Gastroesophageal sphincter (tissue), 3 donors: ENCODE data around the gene AMPD3.

Experiments
- EP300 ChIP-seq: sonication (generic); formaldehyde crosslinking; IDR thresholded peaks from one replicate; pipeline ENCODE4 v1.6.1; 2017; ENCODE audit warnings: antibody characterized with exemption, mild to moderate bottlenecking
- POLR2A ChIP-seq, 2 donors: fragments of 450-650 bp; IDR thresholded peaks; one replicate each; pipeline ENCODE4 v1.6.1; 2017; ENCODE audit warnings: antibody characterized with exemption in 2 of 2, mild to moderate bottlenecking in 2 of 2, moderate library complexity in 1 of 2
- POLR2AphosphoS5 ChIP-seq: sonication (generic); formaldehyde crosslinking; IDR thresholded peaks from one replicate; pipeline ENCODE4 v1.6.1; 2017; ENCODE audit warnings: antibody characterized with exemption
- TF ChIP-seq, protein P1 (sequence below), 4 experiments: fragments of 200-600 bp in 2 of 4; fragments of 450-650 bp in 2 of 4; sonication (generic) in 1 of 4; IDR thresholded peaks; one replicate each; pipeline ENCODE4 v1.5.1; 2017 to 2019; ENCODE audit warnings: antibody characterized with exemption in 4 of 4, mild to moderate bottlenecking in 2 of 4, moderate library complexity in 2 of 4

DNA sequence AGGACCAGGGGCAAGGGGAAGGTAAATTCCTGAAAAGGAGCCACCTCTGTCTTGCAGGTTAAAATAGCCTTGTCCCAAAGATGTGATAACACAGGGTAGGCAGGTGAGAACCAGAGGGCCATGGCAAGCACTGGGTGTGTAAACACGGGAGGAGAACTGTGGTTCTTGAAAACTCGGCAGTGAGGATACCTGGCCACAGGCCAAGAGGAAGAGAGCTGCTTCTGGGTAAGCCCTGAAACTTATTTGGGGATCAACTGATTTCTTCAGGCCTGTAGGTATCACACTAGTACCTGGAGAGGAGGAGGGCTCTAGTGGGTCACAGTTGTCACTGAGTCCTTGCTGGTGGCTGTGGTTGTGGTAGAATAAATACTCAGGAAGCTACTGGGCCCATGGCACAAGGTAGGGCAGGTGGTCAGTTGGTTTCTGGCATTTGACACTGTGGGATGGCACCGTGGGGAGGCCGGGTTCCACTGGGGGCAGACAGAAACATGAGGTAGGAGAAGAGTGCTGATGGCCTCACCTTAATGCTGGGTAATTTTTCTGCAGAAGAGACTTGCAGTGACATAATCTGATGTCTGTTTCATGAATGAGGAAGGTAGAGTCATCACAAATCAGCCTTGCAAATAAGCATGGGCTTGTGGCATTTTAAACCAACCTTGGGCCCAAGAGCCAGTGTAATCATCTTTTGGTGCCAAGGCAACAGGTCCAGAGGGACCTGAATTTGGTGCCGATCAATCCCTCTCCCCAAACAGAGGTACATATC lies 22.0 kb downstream of the AMPD3 start:
- TF ChIP-seq, protein P1, sequence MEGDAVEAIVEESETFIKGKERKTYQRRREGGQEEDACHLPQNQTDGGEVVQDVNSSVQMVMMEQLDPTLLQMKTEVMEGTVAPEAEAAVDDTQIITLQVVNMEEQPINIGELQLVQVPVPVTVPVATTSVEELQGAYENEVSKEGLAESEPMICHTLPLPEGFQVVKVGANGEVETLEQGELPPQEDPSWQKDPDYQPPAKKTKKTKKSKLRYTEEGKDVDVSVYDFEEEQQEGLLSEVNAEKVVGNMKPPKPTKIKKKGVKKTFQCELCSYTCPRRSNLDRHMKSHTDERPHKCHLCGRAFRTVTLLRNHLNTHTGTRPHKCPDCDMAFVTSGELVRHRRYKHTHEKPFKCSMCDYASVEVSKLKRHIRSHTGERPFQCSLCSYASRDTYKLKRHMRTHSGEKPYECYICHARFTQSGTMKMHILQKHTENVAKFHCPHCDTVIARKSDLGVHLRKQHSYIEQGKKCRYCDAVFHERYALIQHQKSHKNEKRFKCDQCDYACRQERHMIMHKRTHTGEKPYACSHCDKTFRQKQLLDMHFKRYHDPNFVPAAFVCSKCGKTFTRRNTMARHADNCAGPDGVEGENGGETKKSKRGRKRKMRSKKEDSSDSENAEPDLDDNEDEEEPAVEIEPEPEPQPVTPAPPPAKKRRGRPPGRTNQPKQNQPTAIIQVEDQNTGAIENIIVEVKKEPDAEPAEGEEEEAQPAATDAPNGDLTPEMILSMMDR (IDR thresholded peaks at IDR 0.05): no peak
- TF ChIP-seq POLR2AphosphoS5: no peak
- no peak for TF ChIP-seq POLR2A (IDR thresholded peaks at IDR 0.05)
- no peak for TF ChIP-seq EP300
